ENCODE measurements around the gene COL5A3. TPM values are rescaled to one million over a fixed set of nuclear protein-coding genes. Genes with fewer than 3 reads are reported as not detected.

COL5A3 gene
- polyA plus RNA-seq, 1 donor (not counting 4 experiments of a cell fraction or from before 2014, with no cell fraction given) = 0.43 TPM

GRCh38 chr19:10009714-10010224 lies 535 bp downstream of the COL5A3 start:
- Histone ChIP-seq H3K27me3 (ENCODE audit: control insufficient read depth, extremely low read depth, insufficient read depth, low read length) (no peaks in the 10 kb centered on the region), H3K79me2 (ENCODE audit: control insufficient read depth, insufficient read depth, low read length) (no peaks in the 10 kb centered on the region), H2AFZ (ENCODE audit: control insufficient read depth, low read length) (no peak overlapping the region), H3K36me3 (ENCODE audit: control insufficient read depth in 2 of 2, extremely low read depth in 1 of 2, insufficient read depth in 2 of 2, low read length in 2 of 2) (no peaks in the 10 kb centered on the region), H3K4me2 (ENCODE audit: control insufficient read depth, extremely low read depth, insufficient read depth, low read depth, low read length) (peak overlapping the region; percentile 54), H3K9ac (ENCODE audit: control insufficient read depth, extremely low read depth, insufficient read depth, low read length) (no peak overlapping the region), H3K27ac (ENCODE audit: control insufficient read depth, insufficient read depth, low read length) (no peak overlapping the region), H3K4me3 (ENCODE audit: control insufficient read depth in 2 of 3, extremely low read depth in 1 of 3, insufficient read depth in 2 of 3, low read depth in 1 of 3, low read length in 3 of 3) (peak overlapping the region; percentile 19 to 46 (median 30)), H3K9me3 (ENCODE audit: control insufficient read depth, low read depth, low read length) (no peaks in the 10 kb centered on the region), H3K4me1 (ENCODE audit: control insufficient read depth, extremely low read depth, insufficient read depth, low read length) (peaks cover 13% of the 10 kb centered on the region), H4K20me1 (ENCODE audit: control insufficient read depth, extremely low read depth, insufficient read depth, low read length) (peaks cover 3% of the 10 kb centered on the region), H3K9me1 (ENCODE audit: control insufficient read depth, extremely low read depth, insufficient read depth, low read length) (peaks cover 5% of the 10 kb centered on the region)
- dilution Hi-C loops (cut with MboI; ENCODE audit: extremely low pct_ligation_motif_present, low sequenced_read_pairs) = no loop called here
- peak; percentile 32 for FAIRE-seq
- no peak for TF ChIP-seq CTCF (optimal IDR thresholded peaks at IDR 0.05 in 1 of 3, IDR thresholded peaks at IDR 0.05 in 1 of 3, conservative IDR thresholded peaks at IDR 0.05 in 1 of 3; ENCODE audit: extremely low read depth in 1 of 3, insufficient read depth in 2 of 3, low read length in 3 of 3)
- TF ChIP-seq EZH2 (IDR thresholded peaks at IDR 0.05; ENCODE audit: low read length) = no peak
- DNase-seq (ENCODE audit: low read depth, low spot score) = no peak

- no peak overlapping the region for H3K9ac ChIP-seq (ENCODE audit: control insufficient read depth, extremely low read depth, insufficient read depth, low read length)
- DNase-seq (ENCODE audit: low read depth, low spot score) (no peak), FAIRE-seq (peak; percentile 17)
- peaks cover 5% of the 10 kb centered on the region for H3K9me1 ChIP-seq (ENCODE audit: control insufficient read depth, extremely low read depth, insufficient read depth, low read length)
- H3K79me2 ChIP-seq (ENCODE audit: control insufficient read depth, insufficient read depth, low read length) = no peaks in the 10 kb centered on the region
- no peak overlapping the region for H3K27ac ChIP-seq (ENCODE audit: control insufficient read depth, insufficient read depth, low read length)
- TF ChIP-seq CTCF (optimal IDR thresholded peaks at IDR 0.05 in 1 of 3, IDR thresholded peaks at IDR 0.05 in 1 of 3, conservative IDR thresholded peaks at IDR 0.05 in 1 of 3; ENCODE audit: extremely low read depth in 1 of 3, insufficient read depth in 2 of 3, low read length in 3 of 3) (no peak), EZH2 (IDR thresholded peaks at IDR 0.05; ENCODE audit: low read length) (no peak)
- no peak overlapping the region for H3K4me3 ChIP-seq (ENCODE audit: control insufficient read depth in 2 of 3, extremely low read depth in 1 of 3, insufficient read depth in 2 of 3, low read depth in 1 of 3, low read length in 3 of 3)
- H3K4me2 ChIP-seq (ENCODE audit: control insufficient read depth, extremely low read depth, insufficient read depth, low read depth, low read length) = no peak overlapping the region
- H3K4me1 ChIP-seq (ENCODE audit: control insufficient read depth, extremely low read depth, insufficient read depth, low read length) = peaks cover 13% of the 10 kb centered on the region
- H4K20me1 ChIP-seq (ENCODE audit: control insufficient read depth, extremely low read depth, insufficient read depth, low read length) = peaks cover 3% of the 10 kb centered on the region
- no peak overlapping the region for H2AFZ ChIP-seq (ENCODE audit: control insufficient read depth, low read length)
- no peaks in the 10 kb centered on the region for H3K27me3 ChIP-seq (ENCODE audit: control insufficient read depth, extremely low read depth, insufficient read depth, low read length)
- no peaks in the 10 kb centered on the region for H3K36me3 ChIP-seq (ENCODE audit: control insufficient read depth in 2 of 2, extremely low read depth in 1 of 2, insufficient read depth in 2 of 2, low read length in 2 of 2)
- dilution Hi-C loops (cut with MboI; ENCODE audit: extremely low pct_ligation_motif_present, low sequenced_read_pairs) = no loop called here
- H3K9me3 ChIP-seq (ENCODE audit: control insufficient read depth, low read depth, low read length) = no peaks in the 10 kb centered on the region
These were observed 2.0 kb downstream of the COL5A3 start for GRCh38 chr19:10008184-10008765.
